ENCODE results near the gene TMEM41A.

Gene TMEM41A

GRCh38 chr3:185507883-185508282 is 9.0 kb upstream of the TMEM41A start:
- Histone ChIP-seq H3K27ac (no peak overlapping the region), H3K4me1 (ENCODE audit: control insufficient read depth in 1 of 2, insufficient read depth in 1 of 2, low read depth in 1 of 2, low read length in 1 of 2) (no peaks in the 10 kb centered on the region), H3K27me3 (no peaks in the 10 kb centered on the region), H3K4me3 (ENCODE audit: low read depth in 1 of 2, low read length in 1 of 2) (no peak overlapping the region), H3K9me3 (no peaks in the 10 kb centered on the region), H3K36me3 (no peaks in the 10 kb centered on the region)
- TF ChIP-seq CTCF (IDR thresholded peaks at IDR 0.05), result no peak

GRCh38 chr3:185504636-185505035 is 5.8 kb upstream of the TMEM41A start:
- no peaks in the 10 kb centered on the region for H3K9me3 ChIP-seq
- TF ChIP-seq CTCF (IDR thresholded peaks at IDR 0.05), result no peak
- H3K36me3 ChIP-seq, result no peaks in the 10 kb centered on the region
- H3K4me3 ChIP-seq (ENCODE audit: low read depth in 1 of 2, low read length in 1 of 2), result no peak overlapping the region
- peaks cover under 1% of the 10 kb centered on the region for H3K27me3 ChIP-seq
- H3K27ac ChIP-seq, result no peak overlapping the region
- H3K4me1 ChIP-seq (ENCODE audit: control insufficient read depth in 1 of 2, insufficient read depth in 1 of 2, low read depth in 1 of 2, low read length in 1 of 2), result no peaks in the 10 kb centered on the region

GRCh38 chr3:185503521-185503920 is 4.7 kb upstream of the TMEM41A start:
- H3K4me3 ChIP-seq (ENCODE audit: low read depth in 1 of 2, low read length in 1 of 2), result no peak overlapping the region
- peaks cover under 1 to 8% of the 10 kb centered on the region in 2 experiments for H3K4me1 ChIP-seq (ENCODE audit: control insufficient read depth in 1 of 2, insufficient read depth in 1 of 2, low read depth in 1 of 2, low read length in 1 of 2)
- H3K27ac ChIP-seq, result no peak overlapping the region
- TF ChIP-seq CTCF (IDR thresholded peaks at IDR 0.05), result no peak
- H3K9me3 ChIP-seq, result no peaks in the 10 kb centered on the region
- no peaks in the 10 kb centered on the region for H3K36me3 ChIP-seq
- peaks cover 7% of the 10 kb centered on the region for H3K27me3 ChIP-seq

GRCh38 chr3:185502987-185503386 is 4.2 kb upstream of the TMEM41A start:
- peaks cover 7% of the 10 kb centered on the region for H3K27me3 ChIP-seq
- H3K9me3 ChIP-seq, result no peaks in the 10 kb centered on the region
- no peak overlapping the region for H3K27ac ChIP-seq

GRCh38 chr3:185490241-185490640 is 8.6 kb downstream of the TMEM41A start:
- Histone ChIP-seq H3K36me3 (peaks cover 43% of the 10 kb centered on the region), H3K9me3 (no peaks in the 10 kb centered on the region), H3K4me1 (ENCODE audit: control insufficient read depth in 1 of 2, insufficient read depth in 1 of 2, low read depth in 1 of 2, low read length in 1 of 2) (no peaks in the 10 kb centered on the region), H3K27ac (no peak overlapping the region), H3K27me3 (no peaks in the 10 kb centered on the region), H3K4me3 (ENCODE audit: low read depth in 1 of 2, low read length in 1 of 2) (no peak overlapping the region)
- no peak for TF ChIP-seq CTCF (IDR thresholded peaks at IDR 0.05)

More at GRCh38 chr3:185502987-185503386, 4.2 kb upstream of the TMEM41A start:
- no peak overlapping the region for H3K4me3 ChIP-seq (ENCODE audit: low read depth in 1 of 2, low read length in 1 of 2)
- no peaks in the 10 kb centered on the region for H3K36me3 ChIP-seq
- no peak for TF ChIP-seq CTCF (IDR thresholded peaks at IDR 0.05)
- peaks cover 6 to 12% of the 10 kb centered on the region in 2 experiments for H3K4me1 ChIP-seq (ENCODE audit: control insufficient read depth in 1 of 2, insufficient read depth in 1 of 2, low read depth in 1 of 2, low read length in 1 of 2)

GRCh38 chr3:185489462-185489861 is 9.4 kb downstream of the TMEM41A start:
- Histone ChIP-seq H3K4me1 (ENCODE audit: control insufficient read depth in 1 of 2, insufficient read depth in 1 of 2, low read depth in 1 of 2, low read length in 1 of 2) (no peaks in the 10 kb centered on the region), H3K9me3 (no peaks in the 10 kb centered on the region), H3K27ac (no peak overlapping the region), H3K4me3 (ENCODE audit: low read depth in 1 of 2, low read length in 1 of 2) (no peak overlapping the region), H3K36me3 (peaks cover 35% of the 10 kb centered on the region), H3K27me3 (no peaks in the 10 kb centered on the region)
- no peak for TF ChIP-seq CTCF (IDR thresholded peaks at IDR 0.05)
